Panc1 (cell line): ENCODE measurements around the gene ZRANB1. TPM values are rescaled to one million over a fixed set of nuclear protein-coding genes. Genes with fewer than 3 reads are reported as not detected.
A peak's percentile ranks its signal among the peaks of the same experiment; 100 is the strongest.

Experiments used
- ATAC-seq: fragments of 200-7000 bp; cut with Tn5 transposase; 2 replicates; pipeline ENCODE4 v1.9.1; 2020; ENCODE audit warnings: mild to moderate bottlenecking, moderate library complexity
- BruUV-seq: library from RNA; stranded (reverse); fragments of 400-500 nt; replicated peaks from 2 replicates; lab custom pipeline; 2021; lab: Mats Ljungman, UMichigan
- CTCF ChIA-PET: fragments of 300-600 bp; sonication (Branson Sonifier 250); formaldehyde crosslinking; loops from one replicate; lab custom pipeline; 2022; ENCODE audit warnings: antibody characterized with exemption; lab: Charles Lee
- POLR2A ChIA-PET: fragments of 300-600 bp; sonication (Branson Sonifier 250); formaldehyde crosslinking; loops from one replicate; lab custom pipeline; 2022; ENCODE audit warnings: antibody characterized with exemption; lab: Charles Lee
- DNase-seq: peaks from one replicate; pipeline ENCODE4 v3.0.0-alpha.2; 2010; ENCODE audit warnings: low read depth, low spot score
- H3K27ac ChIP-seq: 2 replicates; pipeline ENCODE4 v1.5.1; 2011; ENCODE audit warnings: mild to moderate bottlenecking, low read length, inconsistent platforms
- H3K27me3 ChIP-seq: fragments of 200-500 bp; sonication (Bioruptor generic); 2 replicates; pipeline ENCODE4 v1.6.0; 2014; ENCODE audit warnings: low read length, inconsistent platforms; ENCODE audit not compliant: control insufficient read depth, insufficient read depth
- H3K36me3 ChIP-seq: fragments of 200-500 bp; sonication (Bioruptor generic); 2 replicates; pipeline ENCODE4 v1.5.1; 2014; ENCODE audit warnings: inconsistent platforms, mild to moderate bottlenecking, low read length, moderate library complexity; ENCODE audit not compliant: control insufficient read depth, insufficient read depth
- H3K4me1 ChIP-seq: 2 replicates; pipeline ENCODE4 v1.5.1; 2011; ENCODE audit warnings: inconsistent platforms, mild to moderate bottlenecking, low read length, moderate library complexity; ENCODE audit not compliant: control insufficient read depth, insufficient read depth
- H3K4me3 ChIP-seq, 2 experiments: 2 replicates each; pipeline ENCODE4 v1.5.1; 2011 to 2012; ENCODE audit warnings: low read depth in 2 of 2, low read length in 2 of 2, mild to moderate bottlenecking in 2 of 2, inconsistent platforms in 1 of 2, moderate library complexity in 1 of 2
- H3K9me3 ChIP-seq: fragments of 200-500 bp; sonication (Bioruptor generic); 2 replicates; pipeline ENCODE4 v1.5.1; 2014; ENCODE audit warnings: low read depth, mild to moderate bottlenecking, inconsistent platforms, low read length, moderate library complexity; ENCODE audit not compliant: control insufficient read depth, insufficient read depth
- POLR2AphosphoS5 ChIP-seq: IDR thresholded peaks from 2 replicates; pipeline ENCODE4 v1.6.1; 2012; ENCODE audit warnings: mild to moderate bottlenecking, low read depth, low read length, moderate library complexity
- SIN3A ChIP-seq: IDR thresholded peaks from 2 replicates; pipeline ENCODE4 v1.6.1; 2012; ENCODE audit warnings: low read depth, mild to moderate bottlenecking, low read length, moderate library complexity, borderline replicate concordance; ENCODE audit not compliant: insufficient read depth
- TCF7L2 ChIP-seq: IDR thresholded peaks from 2 replicates; pipeline ENCODE4 v1.6.1; 2011; ENCODE audit warnings: mild to moderate bottlenecking, low read depth, low read length, inconsistent platforms
- in situ Hi-C: cut with HindIII; loops from 2 replicates; pipeline ENCODE4 v1.10.0; 2016; ENCODE audit warnings: low sequenced_read_pairs, low pct_unique_long_range_greater_than_20kb
- intact Hi-C: fragments of 100-400 bp; cut with micrococcal nuclease; formaldehyde crosslinking; loops from one replicate; pipeline ENCODE4 v1.10.0; 2022; ENCODE audit not compliant: unreplicated experiment
- total RNA-seq: library from RNA; stranded (reverse); gene quantifications from one replicate; pipeline ENCODE4 v1.2.1, GENCODE V29; 2021; ENCODE audit not compliant: unreplicated experiment
- TF ChIP-seq, protein P1 (sequence below), 2 experiments: IDR thresholded peaks; 2 replicates each; pipeline ENCODE4 v1.6.1; 2011 to 2012; ENCODE audit warnings: low read depth in 2 of 2, control low read depth in 1 of 2, low read length in 1 of 2, mild to moderate bottlenecking in 1 of 2, moderate library complexity in 1 of 2; ENCODE audit not compliant: insufficient read depth in 1 of 2
- TF ChIP-seq, protein P2 (sequence below): fragments of 450-650 bp; IDR thresholded peaks from 2 replicates; pipeline ENCODE4 v1.5.1; 2017; ENCODE audit warnings: mild to moderate bottlenecking

The ZRANB1 gene
- total RNA-seq, 1 experiment from 2014 or later, result 23.2 TPM

DNA sequence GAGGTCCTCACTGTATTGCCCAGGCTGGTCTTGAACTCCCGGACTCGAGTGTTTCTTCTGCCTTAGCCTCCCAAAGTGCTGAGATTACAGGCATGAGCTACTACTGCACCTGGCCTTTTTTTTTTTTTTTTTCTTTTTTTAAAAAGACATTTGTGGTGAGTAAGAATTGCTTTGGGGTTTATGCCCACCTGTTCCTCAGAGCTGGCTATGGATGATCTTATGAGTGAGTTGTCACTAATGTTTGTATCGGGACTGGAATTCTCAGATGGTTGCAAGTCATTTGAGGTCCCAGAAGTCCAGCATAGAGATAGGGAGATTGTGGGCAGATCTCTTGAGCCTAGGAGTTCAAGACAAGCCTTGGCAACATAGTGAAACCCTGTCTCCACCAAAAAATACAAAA, 35.2 kb downstream of the ZRANB1 start:
- intact Hi-C loops, result no loop called here
- H3K27me3 ChIP-seq, result no peaks in the 10 kb centered on the region
- H3K9me3 ChIP-seq, result no peaks in the 10 kb centered on the region
- in situ Hi-C loops, result no loop called here
- 0 out of 2 replicates have a peak, but pooled peaks have one; percentile 20 for ATAC-seq
- CTCF ChIA-PET, result no interaction called here
- BruUV-seq, result no TSS peak
- TF ChIP-seq SIN3A (no peak), POLR2AphosphoS5 (no peak)
- no peak overlapping the region for H3K27ac ChIP-seq
- POLR2A ChIA-PET, result no interaction called here
- no peak for DNase-seq
- peaks cover 5% of the 10 kb centered on the region; the same call in 1 of the 2 replicates for H3K36me3 ChIP-seq
- no peak overlapping the region for H3K4me3 ChIP-seq
- H3K4me1 ChIP-seq, result no peaks in the 10 kb centered on the region

DNA sequence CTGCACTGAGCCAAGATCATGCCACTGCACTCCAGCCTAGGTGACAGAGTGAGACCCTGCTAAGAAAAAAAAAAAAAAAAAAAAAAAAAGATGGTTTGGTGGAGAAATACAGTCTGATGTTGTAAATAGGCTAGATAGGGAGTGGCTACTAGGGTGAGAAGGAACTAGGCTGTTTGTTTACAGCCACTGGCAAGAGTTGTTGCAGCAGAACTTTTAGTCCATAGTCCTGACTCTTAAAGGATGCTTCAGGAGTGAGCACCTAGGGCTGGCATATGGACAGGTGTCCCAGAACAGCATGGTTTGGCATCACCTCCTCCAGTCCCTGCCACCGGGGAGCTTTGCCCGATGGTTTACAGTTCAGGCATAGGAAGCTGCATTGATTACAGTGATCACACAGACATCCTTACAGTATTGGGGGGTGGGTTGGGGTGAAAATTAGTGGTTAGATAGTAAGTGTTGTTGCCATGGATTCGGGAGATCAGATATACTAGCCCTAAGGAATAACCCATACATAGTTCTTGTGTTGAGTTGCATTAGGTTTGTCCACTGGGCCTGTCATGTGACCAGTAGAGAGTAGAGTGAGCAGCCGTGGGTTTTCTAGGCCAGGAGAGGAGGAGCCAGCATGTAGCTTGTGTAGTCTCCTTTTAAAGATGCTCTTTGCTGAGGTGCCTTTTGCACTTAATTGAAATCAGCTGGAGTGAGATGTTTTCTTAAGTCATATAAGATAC, 35.9 kb downstream of the ZRANB1 start:
- no peak for TF ChIP-seq SIN3A
- no peak for TF ChIP-seq TCF7L2
- TF ChIP-seq, protein P1, sequence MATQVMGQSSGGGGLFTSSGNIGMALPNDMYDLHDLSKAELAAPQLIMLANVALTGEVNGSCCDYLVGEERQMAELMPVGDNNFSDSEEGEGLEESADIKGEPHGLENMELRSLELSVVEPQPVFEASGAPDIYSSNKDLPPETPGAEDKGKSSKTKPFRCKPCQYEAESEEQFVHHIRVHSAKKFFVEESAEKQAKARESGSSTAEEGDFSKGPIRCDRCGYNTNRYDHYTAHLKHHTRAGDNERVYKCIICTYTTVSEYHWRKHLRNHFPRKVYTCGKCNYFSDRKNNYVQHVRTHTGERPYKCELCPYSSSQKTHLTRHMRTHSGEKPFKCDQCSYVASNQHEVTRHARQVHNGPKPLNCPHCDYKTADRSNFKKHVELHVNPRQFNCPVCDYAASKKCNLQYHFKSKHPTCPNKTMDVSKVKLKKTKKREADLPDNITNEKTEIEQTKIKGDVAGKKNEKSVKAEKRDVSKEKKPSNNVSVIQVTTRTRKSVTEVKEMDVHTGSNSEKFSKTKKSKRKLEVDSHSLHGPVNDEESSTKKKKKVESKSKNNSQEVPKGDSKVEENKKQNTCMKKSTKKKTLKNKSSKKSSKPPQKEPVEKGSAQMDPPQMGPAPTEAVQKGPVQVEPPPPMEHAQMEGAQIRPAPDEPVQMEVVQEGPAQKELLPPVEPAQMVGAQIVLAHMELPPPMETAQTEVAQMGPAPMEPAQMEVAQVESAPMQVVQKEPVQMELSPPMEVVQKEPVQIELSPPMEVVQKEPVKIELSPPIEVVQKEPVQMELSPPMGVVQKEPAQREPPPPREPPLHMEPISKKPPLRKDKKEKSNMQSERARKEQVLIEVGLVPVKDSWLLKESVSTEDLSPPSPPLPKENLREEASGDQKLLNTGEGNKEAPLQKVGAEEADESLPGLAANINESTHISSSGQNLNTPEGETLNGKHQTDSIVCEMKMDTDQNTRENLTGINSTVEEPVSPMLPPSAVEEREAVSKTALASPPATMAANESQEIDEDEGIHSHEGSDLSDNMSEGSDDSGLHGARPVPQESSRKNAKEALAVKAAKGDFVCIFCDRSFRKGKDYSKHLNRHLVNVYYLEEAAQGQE (IDR thresholded peaks at IDR 0.05; ENCODE audit: insufficient read depth in 1 of 2, low read depth in 2 of 2, low read length in 1 of 2), result no peak
- TF ChIP-seq POLR2AphosphoS5, result no peak
- TF ChIP-seq, protein P2, sequence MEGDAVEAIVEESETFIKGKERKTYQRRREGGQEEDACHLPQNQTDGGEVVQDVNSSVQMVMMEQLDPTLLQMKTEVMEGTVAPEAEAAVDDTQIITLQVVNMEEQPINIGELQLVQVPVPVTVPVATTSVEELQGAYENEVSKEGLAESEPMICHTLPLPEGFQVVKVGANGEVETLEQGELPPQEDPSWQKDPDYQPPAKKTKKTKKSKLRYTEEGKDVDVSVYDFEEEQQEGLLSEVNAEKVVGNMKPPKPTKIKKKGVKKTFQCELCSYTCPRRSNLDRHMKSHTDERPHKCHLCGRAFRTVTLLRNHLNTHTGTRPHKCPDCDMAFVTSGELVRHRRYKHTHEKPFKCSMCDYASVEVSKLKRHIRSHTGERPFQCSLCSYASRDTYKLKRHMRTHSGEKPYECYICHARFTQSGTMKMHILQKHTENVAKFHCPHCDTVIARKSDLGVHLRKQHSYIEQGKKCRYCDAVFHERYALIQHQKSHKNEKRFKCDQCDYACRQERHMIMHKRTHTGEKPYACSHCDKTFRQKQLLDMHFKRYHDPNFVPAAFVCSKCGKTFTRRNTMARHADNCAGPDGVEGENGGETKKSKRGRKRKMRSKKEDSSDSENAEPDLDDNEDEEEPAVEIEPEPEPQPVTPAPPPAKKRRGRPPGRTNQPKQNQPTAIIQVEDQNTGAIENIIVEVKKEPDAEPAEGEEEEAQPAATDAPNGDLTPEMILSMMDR, result no peak
- Histone ChIP-seq H3K4me3 (no peak overlapping the region), H3K27ac (no peak overlapping the region), H3K9me3 (no peaks in the 10 kb centered on the region), H3K36me3 (peaks cover 5% of the 10 kb centered on the region; the same call in 1 of the 2 replicates), H3K27me3 (no peaks in the 10 kb centered on the region), H3K4me1 (no peaks in the 10 kb centered on the region)
- ATAC-seq (peak; percentile 57), DNase-seq (no peak)
- ChIA-PET CTCF (interaction anchor here (0.6 kb wide), 2 partner anchors 443 to 1245 kb away, joined by 5 to 6 read pairs; no protein-coding TSS in a partner anchor), POLR2A (no interaction called here)
- TSS peak; percentile 27 for BruUV-seq
- in situ Hi-C loops (no loop called here), intact Hi-C loops (no loop called here)

DNA sequence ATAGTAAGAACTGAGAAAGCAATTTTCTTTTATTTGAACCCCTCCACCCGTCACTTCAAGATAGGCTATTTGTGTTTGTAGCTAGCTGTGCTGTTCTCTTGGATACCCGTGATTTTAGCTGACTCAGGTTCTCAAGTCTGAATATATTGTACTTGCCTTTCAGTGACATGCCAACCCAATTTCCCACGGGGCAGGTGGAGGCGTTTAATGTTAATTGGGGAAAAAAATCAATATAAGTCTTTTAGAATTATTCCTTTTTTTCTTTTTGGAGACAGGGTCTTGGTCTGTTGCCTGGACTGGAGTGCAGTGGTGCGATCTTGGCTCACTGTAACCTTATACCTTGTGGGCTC, 36.4 kb downstream of the ZRANB1 start:
- in situ Hi-C loops, result no loop called here
- no peak for DNase-seq
- CTCF ChIA-PET, result interaction anchor here (0.6 kb wide), 2 partner anchors 443 to 1246 kb away, joined by 5 to 6 read pairs; no protein-coding TSS in a partner anchor
- intact Hi-C loops, result no loop called here
- no peak for TF ChIP-seq POLR2AphosphoS5
- no peak for TF ChIP-seq SIN3A
- TF ChIP-seq, protein P1 (IDR thresholded peaks at IDR 0.05; ENCODE audit: insufficient read depth in 1 of 2, low read depth in 2 of 2, low read length in 1 of 2), result no peak
- TF ChIP-seq TCF7L2, result no peak
- TF ChIP-seq, protein P2, result no peak
- no peak overlapping the region for H3K4me3 ChIP-seq
- H3K27ac ChIP-seq, result no peak overlapping the region
- POLR2A ChIA-PET, result no interaction called here
- H3K36me3 ChIP-seq, result peaks cover 7% of the 10 kb centered on the region; the same call in 1 of the 2 replicates
- no peaks in the 10 kb centered on the region for H3K9me3 ChIP-seq
- no peaks in the 10 kb centered on the region for H3K27me3 ChIP-seq
- no TSS peak for BruUV-seq
- no peaks in the 10 kb centered on the region for H3K4me1 ChIP-seq
- no peak for ATAC-seq
